ENCODE results near the gene ABCD1. TPM values are rescaled to one million over a fixed set of nuclear protein-coding genes. Genes with fewer than 3 reads are reported as not detected.
"Not testable (repeated sequence)": the region's sequence is repeated elsewhere in the genome, so short reads cannot be mapped to it uniquely, and the experiment has no call there.

The ABCD1 gene
- total and polyA plus RNA-seq, 2 experiments from 2014 or later: 10.5 to 14.2 TPM

DNA sequence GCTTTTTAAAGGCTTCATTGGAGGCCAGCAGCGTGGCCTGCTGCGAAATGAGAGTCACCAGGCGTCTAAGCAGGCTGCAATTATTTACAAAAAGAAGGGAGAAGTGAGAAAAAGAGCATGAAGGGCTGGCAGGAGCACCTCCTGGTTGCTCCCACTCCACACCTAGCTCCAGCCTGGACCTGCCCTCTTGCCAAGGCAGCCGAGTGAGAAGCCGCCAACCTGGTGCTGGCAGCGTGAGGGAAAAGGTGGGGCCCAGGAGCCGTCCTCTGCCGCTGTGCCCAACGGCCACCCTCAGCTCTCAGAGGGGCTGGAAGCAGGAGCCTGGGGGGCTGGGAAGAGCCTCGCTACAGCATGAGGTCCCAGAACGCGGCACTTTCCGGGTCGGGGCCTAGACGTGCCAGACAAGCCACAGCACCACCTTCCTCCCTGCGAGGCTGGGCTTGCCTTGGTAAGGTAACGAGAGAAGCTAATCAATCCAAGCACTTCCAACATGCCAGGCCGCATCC is 20.6 kb upstream of the ABCD1 start:
- H3K4me3 ChIP-seq: no peak overlapping the region
- no peaks in the 10 kb centered on the region for H3K27me3 ChIP-seq
- H4K20me1 ChIP-seq (ENCODE audit: insufficient read depth, poor library complexity, severe bottlenecking): no peaks in the 10 kb centered on the region
- H3K9me3 ChIP-seq (ENCODE audit: low read depth): no peaks in the 10 kb centered on the region
- H3K4me1 ChIP-seq (ENCODE audit: insufficient read depth): no peaks in the 10 kb centered on the region
- no peaks in the 10 kb centered on the region for H3K9me2 ChIP-seq (replicated peaks; ENCODE audit: insufficient read depth)
- no peaks in the 10 kb centered on the region for H3K79me2 ChIP-seq
- H3K27ac ChIP-seq: no peak overlapping the region
- H2AFZ ChIP-seq: no peak overlapping the region
- TF ChIP-seq, protein P1, sequence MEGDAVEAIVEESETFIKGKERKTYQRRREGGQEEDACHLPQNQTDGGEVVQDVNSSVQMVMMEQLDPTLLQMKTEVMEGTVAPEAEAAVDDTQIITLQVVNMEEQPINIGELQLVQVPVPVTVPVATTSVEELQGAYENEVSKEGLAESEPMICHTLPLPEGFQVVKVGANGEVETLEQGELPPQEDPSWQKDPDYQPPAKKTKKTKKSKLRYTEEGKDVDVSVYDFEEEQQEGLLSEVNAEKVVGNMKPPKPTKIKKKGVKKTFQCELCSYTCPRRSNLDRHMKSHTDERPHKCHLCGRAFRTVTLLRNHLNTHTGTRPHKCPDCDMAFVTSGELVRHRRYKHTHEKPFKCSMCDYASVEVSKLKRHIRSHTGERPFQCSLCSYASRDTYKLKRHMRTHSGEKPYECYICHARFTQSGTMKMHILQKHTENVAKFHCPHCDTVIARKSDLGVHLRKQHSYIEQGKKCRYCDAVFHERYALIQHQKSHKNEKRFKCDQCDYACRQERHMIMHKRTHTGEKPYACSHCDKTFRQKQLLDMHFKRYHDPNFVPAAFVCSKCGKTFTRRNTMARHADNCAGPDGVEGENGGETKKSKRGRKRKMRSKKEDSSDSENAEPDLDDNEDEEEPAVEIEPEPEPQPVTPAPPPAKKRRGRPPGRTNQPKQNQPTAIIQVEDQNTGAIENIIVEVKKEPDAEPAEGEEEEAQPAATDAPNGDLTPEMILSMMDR (IDR thresholded peaks at IDR 0.05; ENCODE audit: poor library complexity): no peak
- TF ChIP-seq EZH2phosphoT487 (IDR thresholded peaks at IDR 0.05; ENCODE audit: low read depth, severe bottlenecking, unreplicated experiment) (no peak), EZH2 (IDR thresholded peaks at IDR 0.05; ENCODE audit: borderline replicate concordance) (no peak)
- no peak for DNase-seq (ENCODE audit: low spot score)
- no peak overlapping the region for H3K4me2 ChIP-seq
- WGBS (ENCODE audit: low lambda C conversion rate, missing lambda C conversion rate): 90% methylated on average over 18 of the region's 18 CpGs
- H3K36me3 ChIP-seq (replicated peaks; ENCODE audit: insufficient read depth, low read depth): no peaks in the 10 kb centered on the region

DNA sequence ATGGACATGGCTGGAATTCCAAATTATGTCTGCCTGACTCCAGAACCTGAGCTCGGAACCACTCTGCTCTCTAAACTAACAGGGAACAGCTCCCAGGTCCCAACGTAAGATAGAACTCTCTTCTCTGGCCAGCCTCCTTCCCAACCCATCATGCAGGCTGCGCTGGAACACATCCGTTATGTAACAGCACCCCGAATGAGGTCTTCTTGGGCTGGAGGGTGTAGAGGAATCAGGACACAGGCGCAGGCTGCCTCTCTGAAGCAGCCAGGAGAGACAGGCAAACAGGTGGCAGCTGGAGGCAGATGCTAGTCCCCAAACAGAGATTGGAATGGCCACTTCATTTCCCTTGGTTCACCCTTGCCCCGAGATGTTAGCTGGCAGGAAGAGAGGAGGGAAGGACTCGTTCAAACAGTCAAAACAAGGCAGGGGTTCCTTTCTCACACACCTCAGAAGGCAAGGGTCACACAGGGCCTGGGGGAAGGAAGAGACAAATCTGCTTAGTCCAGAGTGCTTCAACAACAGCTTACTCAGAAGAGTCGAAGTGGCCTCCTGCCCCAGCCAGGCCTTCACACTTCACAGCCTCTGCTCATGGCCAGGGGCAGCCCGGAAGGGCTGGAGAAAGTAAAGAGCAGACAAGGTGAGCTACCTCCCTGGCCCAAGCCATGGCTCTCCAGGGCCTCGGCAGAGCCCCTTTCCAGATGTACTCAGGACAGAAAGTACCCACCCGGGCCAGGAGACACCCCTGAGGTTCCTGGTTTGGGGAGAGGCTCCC is 19.8 kb upstream of the ABCD1 start:
- not testable (repeated sequence) for H3K4me1 ChIP-seq (ENCODE audit: insufficient read depth); DNase-seq (ENCODE audit: low spot score); H3K27me3 ChIP-seq; H2AFZ ChIP-seq; H3K9me2 ChIP-seq (replicated peaks; ENCODE audit: insufficient read depth); H3K27ac ChIP-seq; H3K79me2 ChIP-seq; H3K36me3 ChIP-seq (replicated peaks; ENCODE audit: insufficient read depth, low read depth); H3K9me3 ChIP-seq (ENCODE audit: low read depth); H4K20me1 ChIP-seq (ENCODE audit: insufficient read depth, poor library complexity, severe bottlenecking); H3K4me2 ChIP-seq; H3K4me3 ChIP-seq
- 85% methylated on average over 12 of the region's 12 CpGs for WGBS (ENCODE audit: low lambda C conversion rate, missing lambda C conversion rate)

DNA sequence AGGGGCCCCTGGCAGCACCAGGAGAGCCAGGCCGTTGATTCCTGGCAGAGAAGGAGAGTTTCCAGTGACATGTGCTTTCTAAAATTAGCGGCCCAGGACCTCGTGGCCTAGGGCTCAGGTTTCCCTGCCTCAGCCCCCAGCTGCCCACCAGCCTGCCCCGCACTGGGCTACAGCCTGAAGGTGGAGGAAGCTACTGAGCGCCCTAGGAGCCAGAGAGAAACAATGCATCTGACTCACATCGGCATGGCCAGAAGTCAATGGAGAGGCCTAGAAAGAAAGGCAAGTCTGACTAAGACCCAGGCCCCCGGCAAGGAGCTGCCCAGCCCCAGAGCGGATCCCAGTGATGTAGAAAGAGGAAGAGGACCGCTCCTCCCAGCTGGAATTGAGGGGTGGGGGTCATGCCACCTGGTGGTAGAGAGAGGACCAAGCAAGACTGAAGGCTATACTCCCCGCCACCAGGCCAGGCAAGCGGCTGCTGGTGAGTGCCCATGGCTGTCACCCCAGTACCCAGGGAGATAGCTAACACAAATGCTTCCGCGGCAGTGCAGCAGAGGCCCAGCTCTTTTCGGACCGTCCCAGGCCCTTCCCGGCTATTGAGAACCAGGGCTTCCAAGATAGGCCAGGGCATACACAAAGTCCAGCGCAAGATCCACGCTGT is 19.1 kb upstream of the ABCD1 start:
- H3K79me2 ChIP-seq; H3K36me3 ChIP-seq (replicated peaks; ENCODE audit: insufficient read depth, low read depth); H3K9me2 ChIP-seq (replicated peaks; ENCODE audit: insufficient read depth); H3K4me2 ChIP-seq; H3K27ac ChIP-seq; H3K9me3 ChIP-seq (ENCODE audit: low read depth); H3K4me1 ChIP-seq (ENCODE audit: insufficient read depth); DNase-seq (ENCODE audit: low spot score); H3K27me3 ChIP-seq; H3K4me3 ChIP-seq; H2AFZ ChIP-seq; H4K20me1 ChIP-seq (ENCODE audit: insufficient read depth, poor library complexity, severe bottlenecking): not testable (repeated sequence)
- 89% methylated on average over 14 of the region's 18 CpGs for WGBS (ENCODE audit: low lambda C conversion rate, missing lambda C conversion rate)

DNA sequence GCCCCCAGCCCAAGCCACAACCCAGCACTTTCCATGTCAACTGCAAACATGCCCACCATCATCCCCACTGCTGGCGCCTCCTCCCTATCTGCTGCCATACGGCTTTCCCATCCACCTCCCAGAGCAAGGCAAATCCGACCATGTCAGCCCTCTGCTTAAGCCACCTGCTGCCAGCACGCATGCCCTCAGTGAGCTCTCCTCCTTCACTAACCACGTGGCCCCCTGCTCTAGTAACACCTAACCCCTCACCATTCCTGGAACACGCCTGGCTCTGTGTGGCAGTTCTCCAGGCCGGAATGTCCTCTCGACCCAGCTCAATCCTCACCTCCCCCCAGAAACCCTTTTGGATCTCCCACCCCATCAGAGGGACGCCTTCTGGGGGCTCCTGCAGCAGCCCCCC is 17.9 kb upstream of the ABCD1 start:
- Histone ChIP-seq H3K79me2 (no peaks in the 10 kb centered on the region), H3K4me1 (ENCODE audit: insufficient read depth) (no peaks in the 10 kb centered on the region), H3K27me3 (no peaks in the 10 kb centered on the region), H3K36me3 (replicated peaks; ENCODE audit: insufficient read depth, low read depth) (no peaks in the 10 kb centered on the region), H3K4me3 (no peak overlapping the region), H4K20me1 (ENCODE audit: insufficient read depth, poor library complexity, severe bottlenecking) (no peaks in the 10 kb centered on the region), H3K27ac (no peak overlapping the region), H3K4me2 (no peak overlapping the region), H3K9me2 (replicated peaks; ENCODE audit: insufficient read depth) (no peaks in the 10 kb centered on the region), H2AFZ (no peak overlapping the region), H3K9me3 (ENCODE audit: low read depth) (no peaks in the 10 kb centered on the region)
- no peak for TF ChIP-seq EZH2phosphoT487 (IDR thresholded peaks at IDR 0.05; ENCODE audit: low read depth, severe bottlenecking, unreplicated experiment)
- no peak for TF ChIP-seq EZH2 (IDR thresholded peaks at IDR 0.05; ENCODE audit: borderline replicate concordance)
- TF ChIP-seq, protein P1 (IDR thresholded peaks at IDR 0.05; ENCODE audit: poor library complexity): no peak
- no peak for DNase-seq (ENCODE audit: low spot score)
- 84% methylated on average over 9 of the region's 9 CpGs for WGBS (ENCODE audit: low lambda C conversion rate, missing lambda C conversion rate)

All from hepatocyte (in vitro differentiated cells).